GM21526 (cell line): ENCODE results near the gene MBP.
"Not testable (repeated sequence)": the region's sequence is repeated elsewhere in the genome, so short reads cannot be mapped to it uniquely, and the experiment has no call there.

Experiments used
- ATAC-seq: cut with Tn5 transposase; IDR thresholded peaks from one replicate; pipeline ENCODE4 v1.9.1; 2021; ENCODE audit warnings: moderate library complexity; ENCODE audit not compliant: unreplicated experiment, low FRiP score

MBP gene

DNA sequence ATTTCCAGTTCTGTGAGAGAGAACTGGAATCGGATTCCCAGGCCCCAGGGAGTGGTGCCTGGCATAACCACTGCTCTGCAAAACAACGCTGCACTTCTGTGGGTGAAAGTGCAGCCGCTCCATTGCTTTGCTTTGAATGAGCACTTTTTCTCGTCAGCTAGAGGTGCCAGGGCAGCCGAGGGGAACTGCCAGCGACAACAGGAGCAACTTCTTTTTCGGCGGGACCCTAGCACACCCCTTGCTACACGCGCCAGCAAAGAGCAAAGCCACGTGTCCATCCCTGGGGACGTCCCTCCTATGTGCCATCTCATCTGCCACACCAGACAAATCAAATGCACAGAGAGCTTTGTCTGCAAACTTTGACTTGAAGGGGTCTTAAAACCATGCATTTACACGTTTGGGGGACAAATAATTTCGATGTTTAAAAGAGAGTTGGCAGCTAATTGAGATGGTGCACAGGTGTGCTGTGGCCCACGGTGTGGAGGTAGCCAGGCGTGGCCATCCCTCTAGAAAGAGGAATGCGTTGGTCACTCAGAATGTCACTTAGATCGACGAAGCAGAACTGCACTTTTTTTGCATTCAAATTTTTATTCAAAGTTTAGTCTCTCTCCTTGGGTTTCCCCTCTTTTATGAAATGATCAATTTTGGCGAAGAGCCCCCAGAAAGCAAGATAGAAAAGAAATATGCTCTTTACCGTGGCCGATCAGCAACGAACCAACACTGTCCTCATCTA is 151.8 kb downstream of the MBP start:
- peak; percentile 23 for ATAC-seq

DNA sequence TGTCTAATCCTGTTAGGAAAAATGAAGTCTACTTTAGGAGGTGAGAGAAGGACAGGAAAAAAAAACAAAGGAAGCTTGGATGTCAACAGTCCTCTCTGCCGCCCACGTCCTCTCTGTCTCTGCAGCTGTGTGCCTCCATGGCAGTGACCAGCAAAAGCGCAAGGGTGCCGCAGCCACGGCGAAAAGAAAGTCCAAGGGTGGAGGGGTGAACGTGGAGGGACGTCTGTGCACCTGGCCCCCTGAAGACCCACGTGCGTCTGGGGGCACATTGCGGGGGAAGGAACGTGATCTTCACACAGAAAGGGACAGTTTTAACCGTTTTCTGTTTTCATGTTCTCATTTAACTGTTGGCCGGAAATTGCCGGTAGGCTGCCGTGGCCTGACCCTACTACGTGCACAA is 152.7 kb downstream of the MBP start:
- ATAC-seq: no peak

DNA sequence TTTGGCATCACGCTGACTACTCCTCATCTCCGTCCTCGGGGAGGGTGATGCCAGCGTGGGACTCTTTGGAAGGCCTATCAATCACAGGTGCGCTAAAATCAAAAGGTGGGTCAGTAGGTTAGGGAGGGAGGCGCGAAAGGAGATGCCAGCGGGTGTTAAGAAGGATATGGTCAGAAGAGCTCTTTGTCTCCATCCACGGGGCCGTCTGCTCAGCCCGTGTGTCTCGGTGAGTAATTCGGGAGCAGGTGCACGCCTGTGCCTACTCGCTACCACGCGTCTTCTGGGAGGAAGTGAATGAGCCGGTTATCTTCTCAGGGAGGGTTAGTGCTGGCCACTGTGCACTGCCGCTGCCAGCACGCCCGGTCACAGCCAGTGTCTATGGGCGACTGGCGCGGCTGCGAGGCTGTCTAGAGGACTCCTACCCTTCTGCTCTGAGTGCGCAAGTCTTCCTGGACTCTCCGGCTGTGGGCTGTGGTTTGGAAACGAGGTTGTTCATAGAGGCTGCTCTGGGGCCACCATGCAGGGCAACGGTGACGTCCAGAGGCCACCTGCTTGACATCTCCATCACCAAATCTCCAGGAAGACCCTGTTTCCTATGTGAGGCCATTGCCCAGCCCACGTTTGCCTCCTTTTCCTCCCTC is 153.4 kb downstream of the MBP start:
- ATAC-seq: no peak

DNA sequence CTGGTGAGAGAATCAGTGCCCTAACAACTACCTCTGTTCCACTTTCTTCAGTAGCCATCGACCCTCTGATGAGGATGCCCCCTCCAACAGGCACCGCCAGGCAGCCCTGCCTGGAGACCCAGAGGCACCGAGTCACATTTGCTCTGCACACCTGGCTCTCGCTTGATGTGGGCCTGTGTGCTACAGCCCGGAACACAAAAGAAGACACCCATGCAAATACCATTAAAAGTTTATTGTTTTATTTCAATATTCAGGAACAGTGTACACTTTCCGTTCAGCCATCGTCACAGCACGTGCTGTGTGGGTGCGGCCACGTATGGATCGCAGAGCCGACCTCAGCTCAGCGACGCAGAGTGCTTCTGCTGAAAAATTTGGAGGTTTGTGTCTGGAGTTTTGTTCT is 154.0 kb downstream of the MBP start:
- no peak for ATAC-seq

DNA sequence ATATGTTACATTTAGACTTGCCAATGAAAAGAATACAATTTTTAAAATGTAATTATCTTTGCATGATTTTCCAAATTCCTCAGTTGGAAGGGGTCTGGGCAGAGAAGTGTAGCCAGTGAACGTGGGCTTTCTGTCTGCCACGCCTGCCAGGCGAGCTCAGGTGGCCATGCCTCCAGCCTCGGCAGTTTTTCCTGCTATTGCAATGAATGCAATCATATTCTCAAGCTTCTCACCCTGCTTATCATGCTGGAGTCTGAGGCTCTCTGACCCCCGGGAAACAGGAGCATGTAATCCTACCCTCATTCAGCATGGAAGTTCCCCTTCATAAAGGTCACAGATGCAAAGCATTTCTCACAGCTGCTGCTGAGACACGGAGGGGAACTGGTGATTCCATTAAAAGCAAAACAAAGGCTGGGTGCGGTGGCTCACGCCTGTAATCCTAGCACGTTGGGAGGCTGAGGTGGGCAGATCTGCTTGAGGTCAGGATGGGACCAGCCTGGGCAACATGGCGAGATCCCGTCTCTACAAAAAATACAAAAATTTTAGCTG is 154.8 kb downstream of the MBP start:
- ATAC-seq: no peak

DNA sequence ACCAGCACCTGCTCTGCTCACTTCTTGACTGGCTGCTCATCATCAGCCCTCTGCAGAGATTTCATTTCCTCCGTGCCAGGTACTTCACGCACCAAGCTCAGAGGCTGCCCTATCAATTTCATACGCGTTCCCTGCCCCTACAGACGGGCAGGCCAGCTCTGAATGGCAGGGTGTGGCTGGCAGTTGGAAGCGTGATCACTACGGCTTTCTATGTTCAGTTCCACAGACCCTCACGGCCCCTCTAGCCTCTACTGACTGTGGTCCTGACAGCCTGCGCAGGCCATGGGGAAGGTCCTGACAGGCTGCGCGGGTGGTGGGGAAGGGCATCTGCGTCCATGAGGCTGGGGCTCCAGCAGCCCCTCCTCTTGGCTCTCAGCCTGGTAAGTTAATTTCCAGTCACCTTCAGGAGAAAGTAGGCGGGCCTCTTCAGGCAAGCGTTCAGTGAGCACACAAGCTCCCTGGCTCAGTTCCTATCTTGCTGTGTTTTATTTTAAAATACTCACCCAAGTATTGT is 155.4 kb downstream of the MBP start:
- ATAC-seq: no peak

DNA sequence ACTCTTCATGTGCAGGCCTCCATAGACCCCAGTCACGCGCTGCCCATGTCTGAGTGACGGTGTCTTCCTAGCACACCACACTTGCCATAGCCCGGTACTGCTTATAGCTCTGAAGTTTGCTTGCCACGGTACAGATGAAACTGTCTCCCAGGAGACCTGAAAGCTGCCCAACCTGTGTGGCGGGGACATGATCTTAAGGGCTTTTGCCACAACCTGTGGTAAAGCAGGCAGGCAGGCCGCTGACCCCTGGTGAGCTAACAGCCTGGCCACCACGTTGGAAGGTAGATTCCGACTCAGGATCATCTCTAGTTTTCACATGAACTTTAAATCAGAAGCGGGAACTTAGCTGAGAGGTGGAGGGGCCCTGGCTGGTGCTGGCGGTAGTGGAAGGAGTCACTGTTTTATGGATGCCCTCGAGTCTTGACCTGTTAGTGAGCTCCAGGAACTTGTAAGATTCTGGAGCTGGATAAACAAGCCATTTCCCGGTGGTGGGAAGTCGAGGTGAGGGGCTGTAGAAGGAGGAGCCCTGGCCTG is 156.9 kb downstream of the MBP start:
- no peak for ATAC-seq

DNA sequence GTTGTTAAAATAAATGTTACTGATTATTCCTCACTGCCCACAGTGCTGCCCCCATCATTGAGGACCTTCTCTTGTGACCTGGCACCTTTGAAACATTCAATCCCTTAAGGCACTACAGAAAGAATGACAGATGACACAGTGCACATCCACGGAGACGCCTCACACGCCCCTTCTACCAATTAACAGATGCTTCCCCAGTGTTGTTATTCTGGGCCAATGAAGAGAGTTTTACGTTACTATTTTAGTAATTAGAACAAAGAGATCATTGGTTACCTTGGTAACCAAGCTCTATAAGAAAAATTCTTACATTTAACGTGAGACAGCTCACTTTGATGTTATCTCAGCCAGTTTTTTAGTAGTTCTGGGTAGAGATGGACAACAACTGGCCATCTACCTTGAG is 158.2 kb downstream of the MBP start:
- ATAC-seq: no peak

DNA sequence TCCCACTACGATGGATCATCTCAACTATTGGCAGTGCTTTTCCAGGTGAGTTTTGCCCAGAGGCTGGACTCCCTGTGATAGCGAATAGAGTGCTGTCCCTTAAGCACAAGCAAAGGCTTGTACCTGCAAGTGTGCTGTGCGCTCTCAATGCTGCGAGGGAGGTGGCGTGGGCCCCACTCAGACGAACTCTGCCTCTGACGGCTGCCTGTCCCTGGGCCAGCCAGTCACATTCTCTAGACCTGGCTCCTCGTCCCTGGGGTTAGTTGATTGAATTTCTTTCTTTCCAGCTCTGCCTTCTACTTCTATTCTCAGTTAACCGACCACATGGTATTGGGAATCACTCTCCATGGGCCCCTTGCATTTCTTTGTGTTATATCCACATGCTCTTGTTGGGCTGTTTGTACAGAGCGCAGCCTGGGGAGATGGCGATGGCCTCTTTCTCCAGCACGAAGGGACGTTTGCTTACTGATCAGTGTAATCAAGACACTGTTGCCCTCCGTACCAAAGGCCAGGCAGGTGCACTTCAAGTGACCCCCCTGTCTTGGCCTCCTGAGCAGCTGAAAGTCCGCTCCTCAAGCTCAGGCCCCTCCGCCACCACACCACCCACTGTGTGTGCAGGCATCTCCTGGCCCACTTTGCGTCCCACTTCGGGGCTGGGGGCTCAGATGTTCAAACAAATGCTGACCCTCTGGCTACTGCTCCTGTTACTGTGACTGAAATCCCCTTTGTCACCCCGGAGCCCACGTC is 158.9 kb downstream of the MBP start:
- ATAC-seq: no peak

DNA sequence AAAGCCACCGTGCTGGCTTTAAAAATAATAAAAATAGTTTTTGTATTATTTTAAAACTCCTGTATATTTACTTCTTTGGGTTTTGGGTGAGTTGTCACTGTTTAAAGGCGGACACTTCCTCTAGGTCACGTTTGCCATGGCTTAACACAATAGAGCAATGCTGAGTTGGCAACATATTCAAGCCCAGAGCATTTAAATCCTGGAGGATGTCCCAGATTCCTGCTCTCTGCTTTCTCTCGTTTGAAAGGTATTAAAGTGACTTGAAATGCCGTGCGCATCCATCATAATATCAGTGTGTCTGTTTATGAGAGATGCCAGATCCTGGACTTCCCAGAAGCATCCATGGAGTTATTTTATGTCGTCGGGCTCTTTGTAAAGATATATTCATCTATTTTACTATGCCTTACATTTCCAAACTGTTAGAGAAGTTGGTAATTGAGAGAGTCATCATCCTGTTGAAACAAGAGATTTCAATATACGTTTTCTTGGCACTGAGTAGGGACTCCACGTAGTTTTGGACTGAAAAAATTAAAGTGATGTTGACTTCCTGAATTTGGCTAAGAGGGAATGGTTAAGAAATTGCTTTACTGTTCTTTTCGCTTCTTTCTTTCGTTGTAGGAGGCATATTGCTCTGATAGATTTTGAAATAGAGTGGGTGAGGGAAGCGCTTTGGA is 159.6 kb downstream of the MBP start:
- no peak for ATAC-seq

DNA sequence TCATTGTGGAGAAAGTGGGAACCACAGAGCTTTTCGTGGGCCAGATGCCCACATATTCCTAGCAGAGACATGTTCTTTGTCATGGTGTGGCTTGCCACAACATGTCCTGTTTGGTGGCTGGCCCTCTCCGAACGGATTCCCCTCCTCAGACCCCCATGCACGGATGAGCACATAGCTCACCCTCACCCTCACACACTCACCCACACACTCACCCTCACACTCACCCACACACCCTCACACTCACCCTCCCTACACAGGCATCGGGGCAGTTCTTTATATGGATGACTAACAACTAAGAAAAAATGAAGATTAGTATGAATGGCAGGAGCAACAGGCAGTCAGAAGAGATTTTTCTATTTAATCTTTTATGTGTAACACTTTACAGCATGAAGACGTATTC is 160.3 kb downstream of the MBP start:
- no peak for ATAC-seq

DNA sequence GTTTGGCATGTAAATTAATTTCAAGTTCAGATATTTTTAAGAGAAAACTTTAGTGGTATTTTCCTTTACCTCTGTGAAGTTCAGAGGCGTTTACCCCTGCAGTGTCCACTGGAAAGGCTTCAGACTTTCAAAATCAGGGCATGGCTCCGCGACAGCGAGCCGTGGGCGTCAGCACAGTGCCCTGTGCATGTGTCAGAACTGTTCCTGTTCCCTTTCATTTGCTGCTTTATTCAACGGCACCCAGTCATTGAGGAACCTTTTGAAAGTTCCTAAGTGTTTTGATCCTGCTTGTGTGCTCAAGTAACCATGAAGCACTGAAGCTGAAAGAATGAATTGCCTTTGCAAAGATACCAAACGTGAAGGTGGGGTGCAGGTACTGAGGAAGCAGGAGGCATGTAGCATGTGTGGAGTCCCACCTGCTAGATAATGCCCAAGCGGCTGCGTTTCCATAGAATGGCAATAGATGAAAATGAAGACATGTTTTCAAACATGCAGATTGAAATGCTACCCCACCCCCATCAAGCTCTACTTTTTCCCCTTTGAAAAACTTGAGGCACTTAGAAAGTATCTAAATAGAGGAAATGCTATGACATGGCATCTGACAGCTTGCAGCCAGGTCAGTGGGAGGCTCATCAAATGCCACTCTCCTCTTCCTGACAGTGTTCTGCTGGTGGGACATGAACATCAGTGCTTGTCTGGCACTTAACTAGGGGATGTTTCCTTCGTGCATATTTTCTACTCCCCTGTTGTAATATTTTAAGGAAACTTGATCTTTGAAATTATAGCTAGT is 161.6 kb downstream of the MBP start:
- ATAC-seq: no peak

DNA sequence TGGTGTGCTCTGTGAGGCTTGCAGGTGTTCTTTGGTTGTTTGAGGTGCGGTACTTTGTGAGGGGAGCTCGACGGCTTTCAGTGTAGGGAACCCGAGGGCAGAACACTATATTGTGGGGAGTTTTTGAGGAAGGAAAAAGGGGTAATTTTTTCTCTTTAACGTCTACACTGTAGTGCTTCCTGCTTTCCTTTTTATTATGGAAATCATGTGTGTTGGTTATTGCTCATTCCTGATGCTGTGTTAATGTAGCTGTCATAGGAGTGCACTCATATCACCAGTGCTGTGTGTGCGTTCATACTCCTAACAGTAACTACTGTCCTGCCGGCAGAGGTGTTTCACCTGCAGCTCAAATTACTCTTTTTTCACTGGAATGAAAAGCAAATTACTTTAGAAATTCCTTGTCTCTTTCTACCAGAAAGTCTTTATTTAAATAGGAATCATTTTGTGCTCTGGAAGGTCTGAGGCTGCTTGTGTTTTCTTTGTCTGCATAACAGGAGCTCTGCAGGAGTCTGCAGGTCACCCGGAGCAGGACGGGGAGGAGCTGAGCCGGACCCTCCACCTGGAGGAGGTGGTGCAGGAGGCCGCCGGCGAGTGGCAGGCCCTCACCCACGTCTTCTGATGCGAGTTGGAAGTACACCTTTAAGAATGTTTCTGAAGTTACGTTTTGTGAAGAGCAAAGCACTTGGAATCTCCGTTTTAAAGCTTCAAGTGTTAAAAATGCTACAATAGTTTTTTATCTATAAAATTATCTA is 164.7 kb downstream of the MBP start:
- ATAC-seq: no peak

DNA sequence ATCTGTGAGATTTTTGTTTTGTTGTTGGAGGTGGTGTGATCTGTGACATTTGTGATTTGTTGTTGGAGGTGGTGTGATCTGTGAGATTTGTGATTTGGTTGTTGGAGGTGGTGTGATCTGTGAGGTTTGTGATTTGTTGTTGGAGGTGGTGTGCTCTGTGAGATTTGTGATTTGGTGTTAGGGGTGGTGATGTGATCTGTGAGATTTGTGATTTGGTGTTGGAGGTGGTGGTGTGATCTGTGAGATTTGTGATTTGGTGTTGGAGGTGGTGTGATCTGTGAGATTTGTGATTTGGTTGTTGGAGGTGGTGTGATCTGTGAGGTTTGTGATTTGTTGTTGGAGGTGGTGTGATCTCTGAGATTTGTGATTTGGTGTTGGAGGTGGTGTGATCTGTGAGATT is 165.3 kb downstream of the MBP start:
- ATAC-seq: not testable (repeated sequence)

DNA sequence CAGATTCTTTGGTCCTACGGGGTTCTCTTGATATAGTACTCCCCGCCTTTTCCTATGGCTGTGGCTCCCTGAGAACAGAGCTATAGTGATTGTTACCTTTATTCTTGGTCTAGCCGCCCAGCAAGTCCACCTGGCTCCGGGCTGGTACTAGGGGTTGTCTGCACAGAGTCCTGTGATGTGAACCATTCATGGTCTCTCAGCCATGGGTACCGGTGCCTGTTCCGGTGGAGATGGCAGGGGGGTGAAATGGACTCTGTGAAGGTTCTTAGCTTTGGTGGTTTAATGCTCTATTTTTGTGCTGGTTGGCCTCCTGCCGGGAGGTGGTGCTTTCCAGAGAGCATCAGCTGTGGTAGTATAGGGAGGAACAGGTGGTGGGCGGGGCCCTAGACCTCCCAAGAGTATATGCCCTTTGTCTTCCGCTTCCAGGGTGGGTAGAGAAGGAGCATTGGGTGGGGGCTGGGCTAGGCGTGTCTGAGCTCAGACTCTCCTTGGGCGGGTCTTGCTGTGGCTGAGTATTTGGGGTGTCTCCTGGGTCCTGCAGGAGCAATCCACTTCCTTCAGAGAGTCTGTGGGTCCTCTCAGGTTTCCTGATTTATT is 166.9 kb downstream of the MBP start:
- not testable (repeated sequence) for ATAC-seq

DNA sequence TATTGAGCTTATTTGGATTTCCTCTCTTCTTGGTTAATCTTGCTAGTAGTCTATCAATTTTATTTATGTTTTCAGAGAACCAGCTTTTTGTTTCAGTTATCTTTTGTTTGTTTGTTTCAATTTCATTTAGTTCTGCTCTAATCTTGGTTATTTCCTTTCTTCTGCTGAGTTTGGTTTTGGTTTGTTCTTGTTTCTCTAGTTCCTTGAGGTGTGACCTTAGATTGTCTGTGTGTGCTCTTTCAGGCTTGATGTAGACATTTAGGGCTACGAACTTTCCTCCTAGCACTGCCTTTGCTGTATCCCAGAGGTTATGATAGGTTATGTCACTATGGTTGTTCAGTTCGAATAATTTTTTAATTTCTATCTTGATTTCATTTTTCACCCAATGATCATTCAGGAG is 168.6 kb downstream of the MBP start:
- no peak for ATAC-seq

DNA sequence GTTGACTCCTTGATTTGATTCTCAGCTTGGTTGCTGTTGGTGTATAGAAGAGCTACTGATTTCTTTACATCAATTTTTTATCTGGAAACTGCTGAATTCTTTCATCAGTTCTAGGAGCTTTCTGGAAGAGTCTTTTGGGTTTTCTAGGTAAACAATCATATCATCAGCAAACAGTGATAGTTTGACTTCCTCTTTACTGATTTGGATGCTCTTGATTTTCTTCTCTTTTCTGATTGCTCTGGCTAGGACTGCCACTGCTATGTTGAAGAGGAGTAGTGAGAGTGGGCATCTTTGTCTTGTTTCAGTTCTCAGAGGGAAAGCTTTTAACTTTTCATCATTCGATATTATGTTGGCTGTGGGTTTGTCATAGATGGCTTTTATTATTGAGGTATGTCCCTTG is 169.7 kb downstream of the MBP start:
- ATAC-seq: no peak

DNA sequence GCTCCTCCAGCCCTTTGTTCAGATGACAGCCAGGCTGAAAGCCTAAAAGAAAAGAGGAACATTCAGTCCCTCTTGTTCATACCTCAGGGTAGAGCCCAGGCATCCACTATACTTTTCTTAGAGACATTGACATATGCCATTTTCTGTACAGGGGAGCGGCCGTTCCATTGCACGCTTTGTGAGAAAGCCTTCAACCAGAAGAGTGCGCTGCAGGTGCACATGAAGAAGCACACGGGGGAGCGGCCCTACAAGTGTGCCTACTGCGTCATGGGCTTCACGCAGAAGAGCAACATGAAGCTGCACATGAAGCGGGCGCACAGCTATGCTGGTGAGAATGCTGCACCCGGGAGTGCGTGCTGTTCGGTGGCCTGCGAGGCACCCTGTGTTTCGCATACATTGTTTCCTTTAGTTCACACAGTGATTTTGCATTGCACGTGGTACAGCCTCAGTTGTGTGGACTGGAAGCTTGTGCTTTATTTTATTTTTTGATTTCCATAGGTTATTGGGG is 172.0 kb downstream of the MBP start:
- no peak for ATAC-seq
